NCI-H2227 (cell line): Measurements from ENCODE around the gene DCXR.

ENCODE experiments used
- DNase-seq: peaks from one replicate; lab custom pipeline; 2025; ENCODE audit not compliant: unreplicated experiment; lab: John Stamatoyannopoulos, UW

DCXR gene

GRCh38 chr17:82022981-82023446 is 14.5 kb downstream of the DCXR start, which contains the start of gene LRRC45:
Gene LRRC45 (plus strand): TSS chr17:82023305. CDS start chr17:82023644, 339 bp downstream.
- peak; percentile 99 for DNase-seq

DNA sequence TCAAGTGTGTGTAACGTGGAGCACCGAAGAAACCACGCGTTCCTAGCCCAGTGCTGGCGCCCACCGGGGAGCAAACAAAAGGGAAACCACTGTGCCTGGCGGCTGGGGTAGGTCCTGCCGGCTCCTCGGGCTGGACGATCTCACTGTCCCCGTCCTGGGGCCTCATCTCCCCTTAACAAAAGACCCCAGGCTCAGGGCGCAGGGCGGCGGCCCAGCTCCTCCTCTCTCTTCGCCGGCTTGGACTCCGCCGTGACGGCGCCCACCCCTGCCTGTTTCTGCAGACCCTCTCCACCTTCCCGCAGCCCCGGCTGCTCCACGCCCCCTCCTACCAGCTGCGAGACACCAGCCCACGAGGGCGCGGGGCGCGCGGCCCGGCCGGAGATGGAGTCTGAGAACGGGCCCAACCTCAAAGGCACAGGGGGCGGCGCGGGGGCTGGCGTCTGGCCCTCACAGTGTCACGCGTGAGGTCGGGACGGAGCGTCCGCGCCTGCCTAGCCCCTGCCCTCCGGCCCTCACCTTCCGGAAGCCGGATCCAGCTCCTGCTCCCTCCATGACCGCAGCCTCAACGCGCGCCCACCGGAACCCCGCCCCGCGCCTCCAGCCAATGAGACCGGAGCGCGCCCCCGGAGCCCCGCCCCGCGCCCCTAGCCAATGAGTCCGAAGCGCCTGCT is 15.1 kb downstream of the DCXR start, which contains the start of gene CENPX:
Gene CENPX, minus strand, starts transcription at position 569 of the 671 bp plus-strand sequence. Its CDS starts 17 bp downstream, at position 552.
- no peak for DNase-seq

DNA sequence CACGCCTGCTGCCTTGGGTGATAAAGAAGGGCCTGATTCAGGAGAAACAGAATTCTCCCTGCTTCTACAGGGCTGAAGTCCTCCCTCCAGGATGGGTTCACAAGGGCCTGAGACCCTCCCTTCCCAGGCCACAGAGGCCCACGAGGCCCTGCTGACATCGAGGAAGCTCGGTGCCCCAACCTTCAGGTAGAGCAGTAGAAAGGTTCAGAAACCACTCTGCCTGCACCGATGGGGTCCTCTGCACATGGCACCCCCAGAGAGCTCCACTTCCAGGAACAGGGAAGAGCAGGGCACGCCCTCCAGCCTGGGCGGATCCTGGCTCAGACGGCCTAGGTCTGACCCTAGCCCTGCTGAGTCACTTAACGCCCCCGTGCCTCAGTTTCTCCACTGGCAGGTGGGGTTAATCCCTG is 15.6 kb downstream of the DCXR start:
- no peak for DNase-seq

- DNase-seq: peak; percentile 49
Measured at GRCh38 chr17:82021107-82021899, 16.2 kb downstream of the DCXR start.

- no peak for DNase-seq
Measured at GRCh38 chr17:82020572-82021106, 16.9 kb downstream of the DCXR start.

GRCh38 chr17:82019690-82020571 is 17.6 kb downstream of the DCXR start:
- peak; percentile 61 for DNase-seq

- no peak for DNase-seq
Measured at GRCh38 chr17:82018989-82019689, 18.4 kb downstream of the DCXR start.

- DNase-seq: peak; percentile 64
Measured at GRCh38 chr17:82018152-82018988, 19.1 kb downstream of the DCXR start.

DNA sequence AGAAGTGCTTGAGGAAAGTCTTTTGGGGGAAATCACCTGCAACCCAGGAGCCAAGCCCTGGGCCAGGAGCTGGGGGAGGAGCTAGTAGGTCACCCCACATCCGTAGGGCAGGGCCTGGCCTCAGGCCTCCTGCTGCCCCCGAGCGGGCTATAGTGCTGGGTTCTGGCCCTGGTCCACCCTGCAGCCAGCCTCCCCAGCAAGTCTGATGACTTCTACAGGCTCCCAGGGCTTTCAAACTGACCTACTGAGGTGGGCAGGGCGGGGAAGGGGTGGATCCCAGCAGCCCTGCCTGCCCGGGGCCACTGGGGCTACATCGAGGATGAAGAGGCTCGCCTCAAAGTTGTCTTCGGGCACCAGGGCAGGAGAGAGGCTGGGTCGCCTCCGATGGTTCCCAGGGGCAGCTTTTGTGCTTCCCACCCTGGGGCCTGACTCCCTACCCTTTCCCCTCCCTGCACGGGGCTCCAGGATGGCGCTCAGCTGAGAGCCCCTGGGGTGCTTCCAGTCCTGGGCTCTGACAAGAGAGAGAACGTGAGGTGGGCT is 19.8 kb downstream of the DCXR start:
- DNase-seq: no peak

- DNase-seq: no peak
Measured at GRCh38 chr17:82016875-82017459, 20.5 kb downstream of the DCXR start.

DNA sequence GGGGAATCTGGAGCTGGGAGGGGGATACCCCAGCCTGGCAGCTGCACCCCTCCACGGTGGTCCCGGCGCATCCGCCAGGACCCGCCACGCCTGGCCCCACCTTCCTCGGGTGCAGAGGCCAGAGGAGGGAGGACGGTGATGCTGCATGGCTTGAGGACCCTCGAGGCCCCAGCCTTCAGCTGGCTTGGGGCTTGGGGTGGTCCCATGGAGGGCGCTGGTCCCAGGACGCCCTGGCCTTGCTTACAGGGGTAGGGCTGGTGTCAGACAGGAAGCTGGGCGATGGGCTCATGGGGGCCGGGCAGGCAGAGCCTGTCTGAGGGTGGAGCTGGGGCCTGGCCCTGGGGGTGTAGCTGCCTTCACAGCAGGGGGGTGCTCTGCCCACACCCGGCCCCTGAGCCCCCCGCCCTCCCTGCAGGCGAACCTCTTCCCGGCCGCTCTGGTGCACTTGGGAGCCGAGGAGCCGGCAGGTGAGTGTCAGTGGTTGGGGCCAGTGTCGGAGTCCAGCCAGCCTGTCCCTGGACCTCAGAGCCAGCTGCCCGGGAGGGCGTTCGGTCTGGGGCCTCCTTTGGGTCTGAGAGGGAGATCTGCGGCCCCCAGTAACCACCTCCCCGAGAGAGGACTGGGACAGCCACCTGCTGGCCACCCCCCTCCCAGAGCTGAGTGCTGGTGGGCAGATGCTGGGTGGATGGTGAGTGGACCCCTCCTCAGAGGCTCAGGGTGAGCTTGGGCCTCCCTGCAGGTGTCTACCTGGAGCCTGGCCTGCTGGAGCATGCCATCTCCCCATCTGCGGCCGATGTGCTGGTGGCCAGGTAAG is 21.2 kb downstream of the DCXR start:
- no peak for DNase-seq

DNA sequence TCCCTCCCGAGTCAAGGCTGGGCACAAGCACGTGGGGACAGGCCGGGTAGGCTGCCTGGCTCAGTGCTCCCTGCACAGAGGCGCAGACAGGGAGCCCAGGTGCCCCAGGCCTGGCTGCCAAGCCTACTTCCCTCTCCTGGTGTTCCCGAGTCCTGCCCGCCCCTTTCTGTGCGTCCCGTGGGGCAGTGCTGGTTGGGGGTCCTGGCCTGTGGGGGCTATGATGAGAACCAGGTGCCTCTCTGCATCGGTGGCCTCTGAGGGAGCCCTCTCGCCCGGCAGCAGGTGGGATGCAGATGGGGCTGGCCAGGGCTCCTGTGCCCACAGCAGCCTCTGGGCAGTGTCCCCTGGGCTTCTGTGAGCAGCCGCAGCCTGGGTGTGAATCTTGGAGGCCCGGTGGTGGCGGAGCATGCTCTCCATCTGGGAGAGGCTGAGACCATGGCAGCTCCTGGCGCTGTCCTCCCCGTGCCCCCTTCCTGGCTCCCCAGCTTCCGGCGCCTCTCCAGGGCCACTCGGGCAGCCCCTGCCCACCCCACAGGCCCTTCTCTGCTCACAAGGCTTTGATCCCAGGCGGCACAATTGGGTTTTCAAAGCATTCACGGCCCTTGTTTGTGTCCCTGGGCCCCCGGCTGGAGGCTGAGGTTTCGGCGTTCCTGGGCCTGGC is 22.1 kb downstream of the DCXR start:
- DNase-seq: no peak

GRCh38 chr17:82014971-82015310 is 22.6 kb downstream of the DCXR start:
- DNase-seq: no peak

DNA sequence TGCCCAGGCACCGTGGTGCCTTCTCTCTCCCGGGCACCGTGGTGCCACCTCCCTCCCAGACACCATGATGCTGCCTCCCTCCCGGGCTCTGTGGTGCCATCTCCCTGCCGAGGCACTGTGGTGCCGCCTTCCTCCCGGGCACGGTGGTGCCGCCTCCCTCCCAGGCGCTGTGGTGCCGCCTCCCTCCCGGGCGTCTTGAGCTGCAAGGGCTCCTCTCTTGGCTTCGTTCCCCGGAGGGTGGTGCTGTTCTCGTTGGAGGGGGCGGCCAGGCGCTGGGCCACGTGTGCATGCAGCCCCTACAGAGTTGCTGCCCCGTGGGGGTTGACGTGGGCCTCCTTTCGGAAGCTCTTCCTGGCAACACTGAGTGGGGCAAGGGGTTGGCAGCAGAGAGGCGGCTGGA is 23.1 kb downstream of the DCXR start:
- DNase-seq: peak; percentile 43

GRCh38 chr17:82013772-82014321 is 23.6 kb downstream of the DCXR start:
- no peak for DNase-seq

DNA sequence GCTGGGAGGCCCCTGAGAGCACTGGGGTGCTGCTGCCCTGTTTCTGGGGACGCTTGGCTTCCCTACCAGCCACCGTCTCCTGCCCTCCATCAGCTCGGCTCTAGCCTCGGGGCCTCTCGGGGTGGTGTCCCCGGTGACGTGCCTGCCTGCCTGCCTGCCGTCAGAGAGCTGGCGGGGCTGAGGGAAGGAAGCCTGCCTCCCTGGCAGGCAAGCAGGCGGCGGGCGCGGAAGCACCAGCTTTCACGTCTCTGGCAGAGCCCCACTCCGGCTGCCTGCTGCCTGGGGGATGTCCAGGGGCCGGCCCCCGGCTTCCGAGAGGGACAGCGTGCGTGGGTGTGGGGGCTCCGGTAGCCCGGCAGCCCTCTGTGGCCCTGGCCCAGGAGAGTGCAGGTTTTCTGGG is 24.2 kb downstream of the DCXR start:
- DNase-seq: peak; percentile 62

- peak; percentile 71 for DNase-seq
Measured at GRCh38 chr17:82012640-82013295, 24.7 kb downstream of the DCXR start.
